ENCODE measurements around the gene RPS18.

GRCh38 chr6:33278810-33279209 lies 6.9 kb downstream of the RPS18 start:
- no peak for TF ChIP-seq CTCF (IDR thresholded peaks at IDR 0.05)
- TF ChIP-seq EP300 (IDR thresholded peaks at IDR 0.05; ENCODE audit: low read depth) = no peak
- TF ChIP-seq POLR2AphosphoS5 (IDR thresholded peaks at IDR 0.05) = no peak
- no peak for TF ChIP-seq POLR2A (IDR thresholded peaks at IDR 0.05)
